K562 (cell line): ENCODE results near the gene HOXB1. TPM values are rescaled to one million over a fixed set of nuclear protein-coding genes. Genes with fewer than 3 reads are reported as not detected.

Source experiments
- ATAC-seq: fragments of 200-7000 bp; cut with Tn5 transposase; 3 replicates; pipeline ENCODE4 v1.9.1; 2020; ENCODE audit warnings: moderate library complexity
- BruUV-seq: library from RNA; stranded (reverse); fragments of 400-500 nt; replicated peaks from 2 replicates; lab custom pipeline; 2021; lab: Mats Ljungman, UMichigan
- CTCF ChIA-PET: fragments of 300-600 bp; formaldehyde crosslinking; extraction: SDS; loops from one replicate; lab custom pipeline; 2021; ENCODE audit warnings: low intra/inter-chr PET ratio; lab: Yijun Ruan, JAX
- POLR2A ChIA-PET: fragments of 300-600, 350-650 bp; sonication (Branson Sonifier 250); formaldehyde crosslinking; extraction: SDS; loops from one replicate; lab custom pipeline; 2021; ENCODE audit warnings: antibody characterized with exemption, inconsistent platforms; lab: Yijun Ruan, JAX
- DNase-seq, 4 experiments: peaks; one replicate each; pipeline versions ENCODE4 v3.0.0 to v3.0.0-alpha.2; 2011 to 2018; ENCODE audit warnings: low spot score in 3 of 4, mixed read lengths in 3 of 4; ENCODE audit errors: extremely low read depth in 1 of 4
- FAIRE-seq: peaks from 2 replicates; lab custom pipeline; 2011; peaks lifted over from hg19 to GRCh38; lab: Jason Lieb, UNC
- H2AFZ ChIP-seq: 2 replicates; pipeline ENCODE4 v1.6.0; 2011; ENCODE audit warnings: low read depth, low read length, control low read depth, inconsistent platforms
- H3K27ac ChIP-seq: fragments of 200-600 bp; 3 replicates; pipeline ENCODE4 v1.8.0; 2011; ENCODE audit warnings: low read depth, mild to moderate bottlenecking, control low read depth, inconsistent platforms, low read length, moderate library complexity, mixed read lengths; ENCODE audit errors: extremely low read depth
- H3K27me3 ChIP-seq, 2 experiments: fragments of 300-600 bp in 1 of 2; 2 replicates in 1 of 2; 3 replicates in 1 of 2; pipeline versions ENCODE4 v1.6.0 to v1.8.0; 2011; ENCODE audit warnings: inconsistent platforms in 2 of 2, low read length in 2 of 2, mild to moderate bottlenecking in 1 of 2, mixed read lengths in 1 of 2, moderate library complexity in 1 of 2; ENCODE audit not compliant: control insufficient read depth in 2 of 2, insufficient read depth in 2 of 2
- H3K36me3 ChIP-seq: fragments of 300-600 bp; 3 replicates; pipeline ENCODE4 v1.8.0; 2011; ENCODE audit warnings: mild to moderate bottlenecking, low read length, inconsistent platforms; ENCODE audit not compliant: control insufficient read depth, insufficient read depth
- H3K4me1 ChIP-seq, 2 experiments: fragments of 200-600 bp in 1 of 2; replicated peaks in 1 of 2; 2 replicates in 1 of 2; 3 replicates in 1 of 2; pipeline versions ENCODE4 v1.5.1 to v1.8.0; 2011; ENCODE audit warnings: inconsistent platforms in 2 of 2, low read length in 2 of 2, mild to moderate bottlenecking in 1 of 2, mixed read lengths in 1 of 2, moderate library complexity in 1 of 2; ENCODE audit not compliant: control insufficient read depth in 2 of 2, insufficient read depth in 2 of 2
- H3K4me2 ChIP-seq: 2 replicates; pipeline ENCODE4 v1.6.1; 2011; ENCODE audit warnings: low read length, control low read depth, inconsistent platforms, mixed read lengths; ENCODE audit not compliant: insufficient read depth
- H3K4me3 ChIP-seq: fragments of 200-600 bp; sonication (generic), shearing (Covaris generic); 2 replicates; pipeline ENCODE4 v1.5.1; 2016; ENCODE audit warnings: control low read depth, inconsistent platforms
- H3K79me2 ChIP-seq: fragments of 200-600 bp; 3 replicates; pipeline ENCODE4 v1.8.0; 2011; ENCODE audit warnings: low read length, inconsistent platforms; ENCODE audit not compliant: control insufficient read depth, insufficient read depth
- H3K9ac ChIP-seq, 2 experiments: 2 replicates each; pipeline versions ENCODE4 v1.6.0 to v1.6.1; 2011; ENCODE audit warnings: low read depth in 2 of 2, low read length in 2 of 2, control low read depth in 1 of 2, inconsistent platforms in 1 of 2, mild to moderate bottlenecking in 1 of 2, mixed read lengths in 1 of 2; ENCODE audit not compliant: insufficient read depth in 1 of 2
- H3K9me1 ChIP-seq: one replicate; pipeline ENCODE4 v1.6.0; 2011; ENCODE audit warnings: inconsistent platforms, mild to moderate bottlenecking, low read length, moderate library complexity; ENCODE audit not compliant: control insufficient read depth, insufficient read depth
- H3K9me3 ChIP-seq: replicated peaks from 2 replicates; pipeline ENCODE4 v1.5.1; 2011; ENCODE audit warnings: low read depth, low read length, inconsistent platforms; ENCODE audit not compliant: control insufficient read depth, insufficient read depth
- H4K20me1 ChIP-seq: replicated peaks from 2 replicates; pipeline ENCODE4 v1.6.1; 2011; ENCODE audit warnings: low read length, inconsistent platforms, mixed read lengths; ENCODE audit not compliant: control insufficient read depth, insufficient read depth
- BHLHE40 ChIP-seq: IDR thresholded peaks from 2 replicates; pipeline ENCODE4 v1.6.1; 2011; ENCODE audit warnings: low read length, improper control_type of control experiment
- CBX8 ChIP-seq: fragments of 200-600 bp; sonication (generic); IDR thresholded peaks from 2 replicates; pipeline ENCODE4 v1.6.1; 2012; ENCODE audit warnings: borderline replicate concordance, mixed run types, low read depth, mild to moderate bottlenecking, moderate library complexity, mixed read lengths, low read length, control low read depth, inconsistent platforms; ENCODE audit not compliant: poor library complexity, severe bottlenecking; ENCODE audit errors: extremely low read depth
- E2F3 ChIP-seq: fragments of 250-450 bp; sonication (Bioruptor Pico); IDR thresholded peaks from 2 replicates; pipeline ENCODE4 v1.4.0; 2020; ENCODE audit warnings: mild to moderate bottlenecking
- FOS ChIP-seq: IDR thresholded peaks from 3 replicates; pipeline ENCODE4 v1.6.1; 2011; ENCODE audit not compliant: insufficient read length; ENCODE audit errors: extremely low read depth
- HDAC6 ChIP-seq: IDR thresholded peaks from 2 replicates; pipeline ENCODE4 v1.6.1; 2012; ENCODE audit warnings: low read depth, mild to moderate bottlenecking, control low read depth, inconsistent platforms, low read length, moderate library complexity
- ID3 ChIP-seq, 2 experiments: fragments of 250-450 bp in 1 of 2; fragments of 450-650 bp in 1 of 2; sonication (Bioruptor Pico) in 1 of 2; IDR thresholded peaks; 2 replicates each; pipeline versions ENCODE4 v1.6.1 to v1.8.0; 2016 to 2021; ENCODE audit warnings: mild to moderate bottlenecking in 2 of 2, moderate library complexity in 2 of 2, missing compliant biosample characterization in 1 of 2, missing genetic modification characterization in 1 of 2
- KAT2B ChIP-seq: IDR thresholded peaks from one replicate; pipeline ENCODE4 v1.6.1; 2012; ENCODE audit warnings: low read depth, mild to moderate bottlenecking, control low read depth, inconsistent platforms, low read length, moderate library complexity
- PHB2 ChIP-seq: fragments of 450-650 bp; IDR thresholded peaks from 2 replicates; pipeline ENCODE4 v1.6.1; 2017; ENCODE audit warnings: low read depth
- ZBTB33 ChIP-seq: sonication (generic); formaldehyde crosslinking; IDR thresholded peaks from 2 replicates; pipeline ENCODE4 v1.8.1; 2023; ENCODE audit warnings: mild to moderate bottlenecking, missing genetic modification reagents
- ZBTB5 ChIP-seq: fragments of 450-650 bp; IDR thresholded peaks from 2 replicates; pipeline ENCODE4 v1.6.1; 2017; ENCODE audit warnings: antibody characterized with exemption
- ZNF584 ChIP-seq: fragments of 200-800 bp; sonication (Bioruptor generic); IDR thresholded peaks from 2 replicates; pipeline ENCODE4 v1.6.1; 2016; ENCODE audit warnings: low read depth, mild to moderate bottlenecking, missing genetic modification characterization, missing compliant biosample characterization
- ZNF785 ChIP-seq: fragments of 250-450 bp; sonication (Bioruptor Pico); IDR thresholded peaks from 2 replicates; pipeline ENCODE4 v1.4.0; 2020; ENCODE audit warnings: mild to moderate bottlenecking
- WGBS: fragments of 100-300 bp; shearing (Covaris generic); methylation state at CpG from one replicate; pipeline ENCODE4 v1.1.6; 2016; ENCODE audit warnings: low coverage, mixed read lengths; ENCODE audit not compliant: insufficient coverage; ENCODE audit errors: missing lambda C conversion rate; 5-methylcytosine and 5-hydroxymethylcytosine counted together
- in situ Hi-C: fragments of 300-500 bp; cut with MboI; formaldehyde crosslinking; loops from 4 replicates; pipeline ENCODE4 v1.15.0; 2018; ENCODE audit warnings: inconsistent platforms, mixed read lengths
- intact Hi-C: fragments of 100-400 bp; cut with micrococcal nuclease; formaldehyde crosslinking; loops from 2 replicates; pipeline ENCODE4 v1.14.2; 2022
- polyA plus RNA-seq, 8 experiments: library from polyadenylated mRNA; depleted of rRNA in 4 of 8; stranded (reverse) in 5 of 8; unstranded in 3 of 8; fragments of >200 nt; fragmentation: Nextera tagmentation in 2 of 8; fragmentation: Illumina TruSeq in 1 of 8; extraction: Ambion mirVana in 2 of 8; extraction: Trizol in 1 of 8; gene quantifications; 2 replicates each; pipeline versions ENCODE4 v1.2.1 to v1.2.3, GENCODE V29; 2011 to 2014; ENCODE audit warnings: inconsistent platforms in 1 of 8, missing spikeins in 1 of 8
- total RNA-seq, 7 experiments: library from RNA; depleted of rRNA in 6 of 7; stranded (reverse); fragments of >200 nt in 6 of 7; fragmentation: Illumina TruSeq in 2 of 7; extraction: Trizol in 2 of 7; gene quantifications; 2 replicates each; pipeline versions ENCODE4 v1.2.1 to v1.2.3, GENCODE V29; 2011 to 2021; ENCODE audit warnings: low replicate concordance in 1 of 7
- TF ChIP-seq, protein P1 (sequence below): fragments of 450-650 bp; formaldehyde crosslinking; IDR thresholded peaks from 2 replicates; pipeline ENCODE4 v1.4.0; 2022; ENCODE audit warnings: mild to moderate bottlenecking, moderate library complexity

Gene HOXB1
- total and polyA plus RNA-seq, 9 of the 15 experiments (the other 6 are each of a cell fraction or from before 2014, with no cell fraction given): 0.04 TPM; not detected in 8

GRCh38 chr17:48545539-48545938 is 14.7 kb upstream of the HOXB1 start:
- Histone ChIP-seq H3K9me1 (no peaks in the 10 kb centered on the region), H3K27me3 (no peaks in the 10 kb centered on the region), H3K9me3 (no peaks in the 10 kb centered on the region), H3K4me2 (peak overlapping the region; percentile 81), H3K4me3 (peak overlapping the region; percentile 90), H3K4me1 (peaks cover 30 to 42% of the 10 kb centered on the region in 2 experiments), H2AFZ (peak overlapping the region; percentile 30; the same call in 1 of the 2 replicates), H3K9ac (peak overlapping the region; percentile 93 to 99; a peak in 3 of 4 replicates), H3K79me2 (peaks cover 92% of the 10 kb centered on the region), H3K27ac (peak overlapping the region; percentile 95), H4K20me1 (no peaks in the 10 kb centered on the region), H3K36me3 (peaks cover 40% of the 10 kb centered on the region; the same call in 2 of the 3 replicates)
- POLR2A ChIA-PET: interaction anchor here (0.6 to 1.7 kb wide), 5 partner anchors 10 to 93 kb away, joined by 3 to 11 read pairs (median 3); no protein-coding TSS in a partner anchor
- intact Hi-C loops (no loop called here), in situ Hi-C loops (no loop called here)
- no peak for ATAC-seq
- peak in 1 of 4 experiments; percentile 45 for DNase-seq
- 60% methylated on average over 1 of the region's 1 CpG for WGBS
- CTCF ChIA-PET: no interaction called here
- peak; percentile 48 for FAIRE-seq
- BruUV-seq: no TSS peak
- TF ChIP-seq HDAC6 (no peak), PHB2 (no peak), BHLHE40 (no peak), FOS (no peak), ZBTB33 (CRISPR knock-in tag) (no peak), ZNF785 (CRISPR knock-in tag) (no peak), CBX8 (no peak), ZBTB5 (no peak), KAT2B (no peak), E2F3 (0 out of 2 replicates have a peak, but pooled peaks have one; percentile 2), ID3 (CRISPR knock-in tag; IDR thresholded peaks at IDR 0.05) (no peak), ID3 (tag; IDR thresholded peaks at IDR 0.05) (0 out of 2 replicates have a peak, but pooled peaks have one; percentile 23), ZNF584 (0 out of 2 replicates have a peak, but pooled peaks have one; percentile 0)
- TF ChIP-seq, protein P1, sequence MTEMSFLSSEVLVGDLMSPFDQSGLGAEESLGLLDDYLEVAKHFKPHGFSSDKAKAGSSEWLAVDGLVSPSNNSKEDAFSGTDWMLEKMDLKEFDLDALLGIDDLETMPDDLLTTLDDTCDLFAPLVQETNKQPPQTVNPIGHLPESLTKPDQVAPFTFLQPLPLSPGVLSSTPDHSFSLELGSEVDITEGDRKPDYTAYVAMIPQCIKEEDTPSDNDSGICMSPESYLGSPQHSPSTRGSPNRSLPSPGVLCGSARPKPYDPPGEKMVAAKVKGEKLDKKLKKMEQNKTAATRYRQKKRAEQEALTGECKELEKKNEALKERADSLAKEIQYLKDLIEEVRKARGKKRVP: 0 out of 2 replicates have a peak, but pooled peaks have one; percentile 40
